HepG2 (cell line): Measurements from ENCODE around the gene CXorf38. TPM values are rescaled to one million over a fixed set of nuclear protein-coding genes. Genes with fewer than 3 reads are reported as not detected.

Experiments used
- AGO2 ChIP-seq: fragments of 200-400 bp; formaldehyde crosslinking; optimal IDR thresholded peaks from 2 replicates; pipeline ENCODE3; 2017; ENCODE audit warnings: mild to moderate bottlenecking, low read depth, low read length, moderate library complexity
- AKAP8 ChIP-seq: sonication (generic); formaldehyde crosslinking; IDR thresholded peaks from 2 replicates; pipeline ENCODE4 v1.5.1; 2020; ENCODE audit warnings: mild to moderate bottlenecking, missing genetic modification reagents
- CCDC6 ChIP-seq: sonication (generic); formaldehyde crosslinking; IDR thresholded peaks from 2 replicates; pipeline ENCODE4 v1.8.1; 2022; ENCODE audit warnings: mild to moderate bottlenecking, missing genetic modification reagents, moderate library complexity
- CTCF ChIP-seq: sonication (generic); formaldehyde crosslinking; IDR thresholded peaks from 2 replicates; pipeline ENCODE4 v1.5.0; 2020; ENCODE audit warnings: mild to moderate bottlenecking, missing genetic modification reagents, moderate library complexity
- ELF1 ChIP-seq: sonication (generic); formaldehyde crosslinking; IDR thresholded peaks from 2 replicates; pipeline ENCODE4 v1.4.0; 2020; ENCODE audit warnings: missing genetic modification reagents
- GATAD1 ChIP-seq: IDR thresholded peaks from 2 replicates; pipeline ENCODE4 v1.6.1; 2016; ENCODE audit warnings: missing genetic modification reagents, missing compliant biosample characterization
- HCFC1 ChIP-seq: fragments of 150-350 bp; IDR thresholded peaks from 2 replicates; pipeline ENCODE4 v1.6.1; 2014; ENCODE audit warnings: low read depth, low read length
- HNRNPK ChIP-seq: fragments of 200-400 bp; formaldehyde crosslinking; IDR thresholded peaks from 2 replicates; pipeline ENCODE4 v1.6.1; 2018; ENCODE audit warnings: low read length, low read depth, moderate library complexity, mild to moderate bottlenecking; ENCODE audit not compliant: poor library complexity, severe bottlenecking
- HNRNPLL ChIP-seq: fragments of 200-400 bp; formaldehyde crosslinking; IDR thresholded peaks from 2 replicates; pipeline ENCODE4 v1.6.1; 2017; ENCODE audit warnings: mild to moderate bottlenecking, low read depth, low read length; ENCODE audit not compliant: poor library complexity, severe bottlenecking
- MAX ChIP-seq: IDR thresholded peaks from 2 replicates; pipeline ENCODE4 v1.6.1; 2012; ENCODE audit warnings: inconsistent platforms
- MAZ ChIP-seq, 2 experiments: sonication (generic) in 1 of 2; formaldehyde crosslinking in 1 of 2; IDR thresholded peaks; 2 replicates each; pipeline versions ENCODE4 v1.5.0 to v1.6.1; 2012 to 2020; ENCODE audit warnings: low read depth in 2 of 2, mild to moderate bottlenecking in 2 of 2, borderline replicate concordance in 1 of 2, improper control_type of control experiment in 1 of 2, low read length in 1 of 2, missing genetic modification reagents in 1 of 2, moderate library complexity in 1 of 2
- NFKB2 ChIP-seq: sonication (generic); formaldehyde crosslinking; IDR thresholded peaks from 2 replicates; pipeline ENCODE4 v1.4.0; 2020; ENCODE audit warnings: missing genetic modification reagents, borderline replicate concordance
- NONO ChIP-seq, 2 experiments: fragments of 450-650 bp in 1 of 2; sonication (generic) in 1 of 2; formaldehyde crosslinking in 1 of 2; IDR thresholded peaks in 1 of 2; conservative IDR thresholded peaks in 1 of 2; 2 replicates each; pipeline versions ENCODE4 v1.6.1 to v1.8.0; 2017 to 2022; ENCODE audit warnings: mild to moderate bottlenecking in 1 of 2, missing genetic modification reagents in 1 of 2, moderate library complexity in 1 of 2
- POLR2AphosphoS5 ChIP-seq: IDR thresholded peaks from 2 replicates; pipeline ENCODE4 v1.6.1; 2012; ENCODE audit warnings: low read depth, low read length
- RBM22 ChIP-seq: fragments of 200-400 bp; formaldehyde crosslinking; optimal IDR thresholded peaks from 2 replicates; pipeline ENCODE3; 2017; ENCODE audit warnings: mild to moderate bottlenecking, low read length, moderate library complexity
- RFX3 ChIP-seq: IDR thresholded peaks from 2 replicates; pipeline ENCODE4 v1.6.1; 2016; ENCODE audit warnings: missing biosample characterization, missing genetic modification reagents
- SAP130 ChIP-seq: IDR thresholded peaks from 2 replicates; pipeline ENCODE4 v1.6.1; 2016; ENCODE audit warnings: low read depth
- SMAD1 ChIP-seq: sonication (generic); formaldehyde crosslinking; IDR thresholded peaks from 2 replicates; pipeline ENCODE4 v1.4.0; 2020; ENCODE audit warnings: missing genetic modification reagents, low read depth, mild to moderate bottlenecking, borderline replicate concordance
- SP4 ChIP-seq: sonication (generic); formaldehyde crosslinking; IDR thresholded peaks from 2 replicates; pipeline ENCODE4 v1.8.1; 2023; ENCODE audit warnings: mild to moderate bottlenecking, missing genetic modification reagents
- SP5 ChIP-seq: IDR thresholded peaks from 2 replicates; pipeline ENCODE4 v1.6.1; 2016; ENCODE audit warnings: low read depth, borderline replicate concordance
- SPEN ChIP-seq: sonication (generic); formaldehyde crosslinking; IDR thresholded peaks from 2 replicates; pipeline ENCODE4 v1.5.1; 2020; ENCODE audit warnings: low read depth, mild to moderate bottlenecking, missing genetic modification reagents
- TAF1 ChIP-seq: sonication (generic); formaldehyde crosslinking; IDR thresholded peaks from 2 replicates; pipeline ENCODE4 v1.4.0; 2020; ENCODE audit warnings: missing genetic modification reagents
- TGIF2 ChIP-seq: IDR thresholded peaks from 2 replicates; pipeline ENCODE4 v1.6.1; 2016; ENCODE audit warnings: control low read depth, missing compliant biosample characterization
- YEATS2 ChIP-seq: sonication (generic); formaldehyde crosslinking; IDR thresholded peaks from 2 replicates; pipeline ENCODE4 v1.4.0; 2020; ENCODE audit warnings: missing genetic modification reagents, borderline replicate concordance
- ZMYM4 ChIP-seq: sonication (generic); formaldehyde crosslinking; IDR thresholded peaks from 2 replicates; pipeline ENCODE4 v1.8.1; 2023; ENCODE audit warnings: mild to moderate bottlenecking, missing genetic modification reagents
- ZNF713 ChIP-seq: sonication (generic); formaldehyde crosslinking; IDR thresholded peaks from 2 replicates; pipeline ENCODE4 v1.4.0; 2020; ENCODE audit warnings: mild to moderate bottlenecking, missing genetic modification reagents
- ZNF749 ChIP-seq: sonication (generic); formaldehyde crosslinking; IDR thresholded peaks from 2 replicates; pipeline ENCODE4 v1.8.0; 2022; ENCODE audit warnings: mild to moderate bottlenecking, missing genetic modification reagents, moderate library complexity, borderline replicate concordance
- ZNF777 ChIP-seq: sonication (generic); formaldehyde crosslinking; IDR thresholded peaks from 2 replicates; pipeline ENCODE4 v1.4.0; 2020; ENCODE audit warnings: missing genetic modification reagents
- ZSCAN22 ChIP-seq: sonication (generic); formaldehyde crosslinking; IDR thresholded peaks from 2 replicates; pipeline ENCODE4 v1.4.0; 2020; ENCODE audit warnings: mild to moderate bottlenecking, missing genetic modification reagents
- polyA plus RNA-seq, 8 experiments: library from polyadenylated mRNA; depleted of rRNA in 3 of 8; stranded (reverse) in 7 of 8; unstranded in 1 of 8; fragments of >200 nt; fragmentation: Illumina TruSeq in 4 of 8; extraction: Trizol in 4 of 8; gene quantifications; 2 replicates each; pipeline versions ENCODE4 v1.2.1 to v1.2.3, GENCODE V29; 2011 to 2016; ENCODE audit warnings: low read depth in 4 of 8, missing spikeins in 1 of 8, mixed read lengths in 1 of 8; ENCODE audit not compliant: insufficient read depth in 1 of 8
- total RNA-seq, 5 experiments: library from RNA; depleted of rRNA; stranded (reverse); fragments of >200 nt; fragmentation: Illumina TruSeq; extraction: Trizol; gene quantifications; 2 replicates each; pipeline ENCODE4 v1.2.3, GENCODE V29; 2016; ENCODE audit warnings: low read depth in 1 of 5

CXorf38 gene
- total and polyA plus RNA-seq, 2 of the 13 experiments (the other 11 are each of a cell fraction or from before 2014, with no cell fraction given) = 4.6 to 6.7 TPM

GRCh38 chrX:40647307-40648197 lies at the start of gene CXorf38 (continued):
- TF ChIP-seq CTCF = 0 out of 2 replicates have a peak, but pooled peaks have one; percentile 19
- peak; percentile 43 for TF ChIP-seq SAP130 (CRISPR knock-in tag)
- TF ChIP-seq YEATS2 (CRISPR knock-in tag) = no peak
- no peak for TF ChIP-seq SMAD1 (CRISPR knock-in tag)
- TF ChIP-seq TAF1 = peak; percentile 34; the same call in 1 of the 2 replicates
- TF ChIP-seq MAZ (IDR thresholded peaks at IDR 0.05; ENCODE audit: borderline replicate concordance, low read depth, low read length) = no peak
- peak; percentile 47; the same call in 1 of the 2 replicates for TF ChIP-seq MAZ (CRISPR knock-in tag; IDR thresholded peaks at IDR 0.05; ENCODE audit: low read depth)
- TF ChIP-seq CCDC6 = 0 out of 2 replicates have a peak, but pooled peaks have one; percentile 39
- TF ChIP-seq SPEN (CRISPR knock-in tag) = peak; percentile 33; the same call in 1 of the 2 replicates
- TF ChIP-seq RBM22 = peak; percentile 28
- no peak for TF ChIP-seq NONO (IDR thresholded peaks at IDR 0.05)
- 0 out of 2 replicates have a peak, but pooled peaks have one; percentile 22 for TF ChIP-seq NONO (CRISPR knock-in tag; conservative IDR thresholded peaks at IDR 0.05)
- peak; percentile 67 for TF ChIP-seq ELF1 (CRISPR knock-in tag)
- TF ChIP-seq SP5 (CRISPR knock-in tag) = 0 out of 2 replicates have a peak, but pooled peaks have one; percentile 27
- TF ChIP-seq GATAD1 (CRISPR knock-in tag) = peak; percentile 15; the same call in 1 of the 2 replicates
- peak; percentile 45; the same call in 1 of the 2 replicates for TF ChIP-seq SP4 (CRISPR knock-in tag)
- TF ChIP-seq HCFC1 = peak; percentile 16; the same call in 1 of the 2 replicates
- TF ChIP-seq TGIF2 (CRISPR knock-in tag) = 0 out of 2 replicates have a peak, but pooled peaks have one; percentile 7
- peak; percentile 46; the same call in 1 of the 2 replicates for TF ChIP-seq ZMYM4 (CRISPR knock-in tag)
- no peak for TF ChIP-seq NFKB2 (CRISPR knock-in tag)
- TF ChIP-seq ZNF777 (CRISPR knock-in tag) = 0 out of 2 replicates have a peak, but pooled peaks have one; percentile 45
- no peak for TF ChIP-seq ZNF713 (CRISPR knock-in tag)
- TF ChIP-seq POLR2AphosphoS5 = peak; percentile 69
- TF ChIP-seq MAX = peak; percentile 31; the same call in 1 of the 2 replicates
- peak; percentile 97 for TF ChIP-seq AGO2
- peak; percentile 47; the same call in 1 of the 2 replicates for TF ChIP-seq ZNF749
- TF ChIP-seq HNRNPLL = peak; percentile 37
- TF ChIP-seq ZSCAN22 (CRISPR knock-in tag) = no peak
- no peak for TF ChIP-seq RFX3
- peak; percentile 65; the same call in 1 of the 2 replicates for TF ChIP-seq AKAP8 (CRISPR knock-in tag)
- peak; percentile 72 for TF ChIP-seq HNRNPK
- TF ChIP-seq, all 625 proteins: peak for 55
